IPS-18a (cell line): ENCODE data around the gene NDUFAF8.

Experiments used
- H3K27ac ChIP-seq: one replicate; pipeline ENCODE4 v1.5.1; 2013; ENCODE audit warnings: low read length
- H3K27me3 ChIP-seq: one replicate; pipeline ENCODE4 v1.6.1; 2013; ENCODE audit warnings: mild to moderate bottlenecking, low read length; ENCODE audit not compliant: control insufficient read depth, insufficient read depth
- H3K36me3 ChIP-seq: one replicate; pipeline ENCODE4 v1.6.1; 2013; ENCODE audit warnings: low read depth, low read length; ENCODE audit not compliant: control insufficient read depth
- H3K4me1 ChIP-seq: one replicate; pipeline ENCODE4 v1.6.1; 2013; ENCODE audit warnings: low read depth, low read length; ENCODE audit not compliant: control insufficient read depth
- H3K4me3 ChIP-seq: one replicate; pipeline ENCODE4 v1.5.1; 2013; ENCODE audit warnings: low read length
- H3K9ac ChIP-seq: one replicate; pipeline ENCODE4 v1.6.1; 2013; ENCODE audit warnings: mild to moderate bottlenecking, low read length, moderate library complexity
- H3K9me3 ChIP-seq: one replicate; pipeline ENCODE4 v1.6.1; 2013; ENCODE audit warnings: low read depth, low read length; ENCODE audit not compliant: control insufficient read depth

Gene NDUFAF8

DNA sequence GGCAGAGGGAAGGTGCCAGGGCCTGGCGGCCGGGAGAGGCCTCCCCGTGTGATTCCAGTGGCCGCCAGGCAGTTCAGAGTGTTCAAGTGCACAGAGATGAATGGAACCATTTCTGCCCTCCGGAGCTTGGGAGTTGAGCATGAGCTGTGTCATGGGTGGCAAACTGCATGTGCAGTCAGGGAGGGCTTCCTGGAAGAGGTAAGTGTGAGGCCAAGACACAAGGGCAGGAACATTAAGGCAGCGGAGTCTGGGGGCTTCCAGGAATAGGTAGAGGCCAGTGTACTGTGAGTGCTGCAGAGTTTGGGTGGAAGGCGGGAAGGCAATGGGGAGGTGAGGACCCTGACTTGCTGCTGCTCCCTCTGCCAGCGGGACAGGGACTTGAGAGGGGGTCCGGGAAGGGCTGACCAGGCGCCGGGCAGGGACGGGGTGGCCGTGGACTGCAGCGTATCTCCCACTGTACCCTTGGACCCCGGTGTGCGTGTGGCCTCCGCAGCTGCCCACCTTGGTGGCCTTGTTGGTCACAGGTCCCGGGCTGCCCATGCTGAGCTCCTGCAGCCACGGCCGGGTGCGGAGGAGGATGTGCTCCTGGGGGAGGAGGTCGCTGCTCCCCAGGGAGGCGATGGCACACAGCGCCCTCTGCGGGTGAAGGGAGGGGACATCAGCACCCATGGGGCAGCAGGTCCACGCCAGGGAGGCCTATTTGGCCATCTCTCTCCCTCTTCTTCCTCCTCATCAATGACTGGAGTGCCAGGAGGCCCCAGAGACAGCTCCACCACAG, 8.9 kb upstream of the NDUFAF8 start:
- no peak overlapping the region for H3K9ac ChIP-seq
- H3K4me3 ChIP-seq = no peak overlapping the region
- peaks cover 9% of the 10 kb centered on the region for H3K36me3 ChIP-seq
- H3K27me3 ChIP-seq = no peaks in the 10 kb centered on the region
- H3K27ac ChIP-seq = no peak overlapping the region
- no peaks in the 10 kb centered on the region for H3K9me3 ChIP-seq
- H3K4me1 ChIP-seq = no peaks in the 10 kb centered on the region

DNA sequence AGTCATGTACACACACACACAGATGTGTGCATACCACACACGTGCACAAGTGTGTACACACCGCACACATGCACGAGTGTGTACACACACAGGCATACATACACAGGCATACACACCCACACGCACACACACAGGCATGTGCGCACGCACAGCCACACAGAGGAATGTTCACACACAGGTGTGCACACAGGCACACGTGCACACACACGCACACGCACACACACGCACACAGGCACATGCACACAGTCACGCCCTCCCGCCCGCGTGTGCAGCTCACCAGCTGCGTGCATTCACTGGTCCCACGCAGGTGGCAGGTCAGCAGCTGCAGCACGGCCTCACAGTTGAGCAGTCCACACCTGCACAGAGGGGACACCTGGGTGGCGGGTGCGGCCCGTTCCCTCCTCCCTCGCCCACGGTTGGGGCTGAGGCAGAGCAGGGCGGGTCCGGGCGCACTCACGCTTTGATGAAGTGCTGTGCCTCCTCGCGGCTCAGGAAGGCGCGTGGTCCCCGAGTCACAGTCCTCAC, 7.9 kb upstream of the NDUFAF8 start:
- H3K9ac ChIP-seq = no peak overlapping the region
- no peak overlapping the region for H3K27ac ChIP-seq
- H3K4me3 ChIP-seq = no peak overlapping the region
- H3K4me1 ChIP-seq = no peaks in the 10 kb centered on the region
- H3K36me3 ChIP-seq = peaks cover 9% of the 10 kb centered on the region
- no peaks in the 10 kb centered on the region for H3K9me3 ChIP-seq
- H3K27me3 ChIP-seq = no peaks in the 10 kb centered on the region

DNA sequence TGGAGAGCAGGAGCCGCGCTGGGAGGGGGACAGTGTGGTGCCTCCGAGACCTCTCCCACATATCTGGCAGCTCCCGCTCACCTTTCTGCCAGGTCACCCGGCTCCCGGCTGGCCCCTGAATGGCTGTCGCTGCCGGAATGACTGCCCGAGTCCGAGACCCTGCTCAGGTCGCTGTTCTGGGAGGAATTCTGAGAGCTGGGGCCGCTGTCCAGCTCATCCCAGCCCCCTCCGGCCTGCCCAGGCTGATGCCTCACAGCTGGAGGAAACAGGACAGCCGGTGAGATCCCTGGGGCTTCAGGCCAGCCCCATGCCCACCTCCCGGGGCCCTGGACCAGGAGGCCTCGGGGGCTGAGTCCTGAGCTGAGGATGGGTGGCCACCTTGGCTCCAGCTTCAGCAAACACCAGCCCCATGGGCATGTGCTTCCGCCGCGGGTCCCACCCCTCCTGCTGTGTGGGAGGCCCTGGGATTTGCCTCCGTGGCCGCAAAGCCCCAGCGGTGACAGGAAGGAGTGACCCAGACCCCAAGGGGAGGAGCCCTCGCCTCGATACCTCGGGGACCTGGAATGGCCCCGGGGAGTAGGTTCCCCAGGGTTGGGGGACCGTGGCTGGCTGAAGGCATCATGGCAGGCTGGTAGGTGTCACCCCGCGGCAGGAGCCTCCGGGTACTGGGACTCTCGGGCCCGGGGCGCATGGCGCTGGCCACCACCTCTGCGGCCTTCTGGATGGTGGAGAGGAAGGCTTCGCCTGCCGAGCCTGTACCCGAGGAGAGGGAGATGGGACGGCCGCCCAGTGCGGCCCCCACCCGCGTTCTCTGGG, 7.1 kb upstream of the NDUFAF8 start:
- H3K36me3 ChIP-seq = peaks cover 9% of the 10 kb centered on the region
- no peak overlapping the region for H3K9ac ChIP-seq
- no peaks in the 10 kb centered on the region for H3K9me3 ChIP-seq
- no peaks in the 10 kb centered on the region for H3K4me1 ChIP-seq
- no peaks in the 10 kb centered on the region for H3K27me3 ChIP-seq
- no peak overlapping the region for H3K4me3 ChIP-seq
- H3K27ac ChIP-seq = no peak overlapping the region

DNA sequence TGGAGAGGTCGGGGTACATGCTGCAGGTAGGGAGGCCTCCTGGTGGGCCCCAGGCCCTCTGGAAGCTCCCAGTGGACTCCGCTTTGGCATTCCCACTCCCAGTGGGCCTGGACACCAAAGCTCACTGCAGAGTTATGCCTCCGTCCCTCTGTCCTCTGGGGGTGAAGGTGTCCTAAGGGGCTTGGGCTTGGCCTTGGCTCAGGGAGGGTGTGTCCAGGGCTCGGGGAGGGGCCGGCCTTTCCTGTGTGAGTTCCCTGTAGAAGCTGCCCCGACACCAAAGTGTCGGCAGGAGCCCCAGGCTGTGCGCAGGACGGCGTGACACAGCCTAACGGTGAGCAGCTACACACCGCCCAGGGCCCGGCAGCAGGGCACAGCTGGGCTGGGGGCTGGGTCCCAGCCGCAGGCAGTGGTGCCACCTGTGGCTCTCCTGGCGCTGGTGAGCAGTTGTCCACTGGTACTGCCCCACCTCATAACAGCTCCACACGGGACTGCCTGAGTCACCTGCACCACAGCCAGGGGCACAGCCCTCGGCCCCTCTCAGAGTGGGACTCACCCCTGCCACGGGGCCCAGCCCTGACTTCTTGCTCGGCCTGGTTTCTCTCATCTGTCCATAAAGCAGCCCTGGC, 6.4 kb upstream of the NDUFAF8 start:
- no peak overlapping the region for H3K4me3 ChIP-seq
- no peak overlapping the region for H3K9ac ChIP-seq
- H3K27me3 ChIP-seq = no peaks in the 10 kb centered on the region
- H3K36me3 ChIP-seq = peaks cover 9% of the 10 kb centered on the region
- no peak overlapping the region for H3K27ac ChIP-seq
- H3K4me1 ChIP-seq = peaks cover under 1% of the 10 kb centered on the region
- H3K9me3 ChIP-seq = no peaks in the 10 kb centered on the region

DNA sequence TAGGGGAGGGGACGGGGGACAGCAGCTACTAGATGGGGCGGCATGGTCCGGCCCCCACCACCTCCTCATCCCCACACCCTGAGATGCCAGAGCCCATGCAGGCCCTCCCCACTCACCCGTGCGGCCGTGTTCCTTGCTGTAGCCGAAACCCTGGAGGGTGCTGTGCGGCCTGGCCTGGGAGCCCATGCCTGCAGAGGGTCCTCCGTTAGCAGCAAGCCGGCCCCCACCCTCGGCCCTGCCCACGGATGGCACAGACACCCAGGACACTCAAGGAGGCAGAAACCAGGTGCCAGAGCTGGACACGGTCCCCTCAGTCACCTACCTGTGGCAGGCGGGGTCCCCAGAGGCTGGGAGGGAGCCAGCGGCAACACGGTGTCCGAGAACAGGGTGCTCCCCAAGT, 5.8 kb upstream of the NDUFAF8 start:
- peaks cover 9% of the 10 kb centered on the region for H3K36me3 ChIP-seq
- H3K27me3 ChIP-seq = no peaks in the 10 kb centered on the region
- H3K9me3 ChIP-seq = no peaks in the 10 kb centered on the region
- H3K4me1 ChIP-seq = peaks cover 5% of the 10 kb centered on the region
- H3K27ac ChIP-seq = no peak overlapping the region
- H3K9ac ChIP-seq = no peak overlapping the region
- H3K4me3 ChIP-seq = no peak overlapping the region

DNA sequence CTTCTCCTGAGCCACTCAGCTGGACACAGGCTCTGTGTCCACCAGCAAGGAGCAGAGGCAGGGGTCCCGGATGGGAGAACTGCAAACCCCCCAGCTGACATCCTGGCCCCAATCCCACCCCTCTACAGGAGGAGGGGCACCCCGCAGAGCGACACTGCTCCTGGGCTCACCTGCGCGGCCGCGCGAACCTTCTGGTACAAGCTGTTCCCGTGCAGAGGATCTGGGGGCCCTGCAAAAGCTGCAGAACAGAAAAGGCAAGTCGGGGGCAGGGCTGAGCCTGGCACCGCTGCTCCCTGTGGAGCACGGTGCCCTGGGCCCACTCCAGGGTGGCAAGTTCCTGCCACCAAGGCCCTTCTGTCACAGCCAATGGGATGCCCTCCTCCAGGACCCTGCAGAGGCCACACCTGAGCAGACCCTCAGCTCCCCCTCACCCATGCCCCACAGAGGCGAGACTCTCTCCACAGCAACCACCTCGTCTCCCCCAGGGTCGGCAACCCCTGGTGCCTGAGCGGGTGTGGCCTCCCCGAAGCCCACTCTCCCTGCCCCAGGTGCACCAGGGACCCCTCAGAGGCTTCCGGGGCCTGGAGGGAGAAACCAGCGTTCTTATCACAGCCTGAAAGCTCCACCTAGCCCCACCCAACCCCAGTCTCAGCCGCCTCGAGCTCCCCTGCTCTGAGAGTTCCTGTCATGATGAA, 5.2 kb upstream of the NDUFAF8 start:
- Histone ChIP-seq H3K4me3 (no peak overlapping the region), H3K9ac (no peak overlapping the region), H3K27me3 (no peaks in the 10 kb centered on the region), H3K9me3 (no peaks in the 10 kb centered on the region), H3K36me3 (peaks cover 9% of the 10 kb centered on the region), H3K4me1 (peaks cover 5% of the 10 kb centered on the region), H3K27ac (no peak overlapping the region)

DNA sequence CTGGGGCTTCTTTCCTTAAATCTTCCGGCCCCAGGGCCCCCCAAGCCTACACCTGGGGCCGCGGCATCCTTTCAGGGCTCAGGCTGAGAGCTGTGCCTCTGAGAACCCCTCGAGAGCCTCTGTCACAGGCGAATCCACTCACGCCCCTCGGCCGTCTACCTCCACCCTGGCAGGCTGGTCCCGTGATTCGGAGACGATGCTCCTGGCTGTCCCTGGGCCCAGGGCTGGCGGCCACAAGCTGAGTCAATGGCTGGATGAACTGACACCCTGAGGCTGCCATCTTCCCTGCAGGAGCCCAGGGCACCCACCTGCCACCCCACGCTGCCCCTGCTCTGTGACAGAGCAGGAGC, 4.6 kb upstream of the NDUFAF8 start:
- H3K9ac ChIP-seq = no peak overlapping the region
- H3K4me3 ChIP-seq = no peak overlapping the region
- H3K36me3 ChIP-seq = peaks cover 9% of the 10 kb centered on the region
- H3K9me3 ChIP-seq = no peaks in the 10 kb centered on the region
- H3K4me1 ChIP-seq = peaks cover 5% of the 10 kb centered on the region
- H3K27me3 ChIP-seq = no peaks in the 10 kb centered on the region
- H3K27ac ChIP-seq = no peak overlapping the region

DNA sequence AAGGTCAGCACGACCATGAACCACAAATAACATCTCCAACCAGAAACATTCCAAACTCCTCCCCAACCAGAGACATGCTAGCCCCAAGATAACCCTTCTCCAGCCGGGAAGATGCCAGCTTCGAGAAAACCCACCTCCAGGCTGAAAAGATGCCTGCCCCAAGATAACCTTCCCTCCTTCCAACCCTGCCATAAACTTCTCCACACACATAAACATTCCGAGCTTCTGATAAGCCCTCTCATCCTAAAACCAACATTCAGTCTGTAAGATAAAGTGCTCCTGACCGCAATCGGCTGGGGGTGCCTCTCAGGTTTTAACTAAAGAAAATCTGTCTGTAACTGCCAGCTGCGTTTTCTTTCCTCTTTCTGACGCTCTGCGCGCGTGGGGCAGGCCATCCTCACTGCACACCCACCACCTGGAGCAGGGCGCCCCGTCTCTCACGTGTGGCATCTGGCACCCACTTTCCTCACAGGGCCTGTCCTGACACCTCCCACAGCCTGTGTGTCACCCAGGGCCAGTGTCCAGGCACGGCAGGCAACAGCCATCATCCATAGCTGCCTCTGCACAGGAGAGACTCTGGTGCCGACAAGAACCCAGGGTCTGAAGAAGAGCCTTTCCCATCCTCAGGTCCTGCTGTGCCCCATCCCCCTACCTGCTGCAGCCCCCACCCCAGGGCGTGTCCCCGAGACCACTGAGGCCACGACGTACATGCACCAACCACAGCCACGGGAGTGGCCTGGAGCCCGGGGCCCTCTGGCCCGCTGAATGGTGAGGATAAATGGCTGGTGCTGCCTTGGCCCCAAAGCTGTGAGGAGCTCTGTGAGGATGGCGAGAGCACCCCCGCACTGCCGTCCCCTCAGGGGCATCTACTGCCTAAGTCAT, 3.9 kb upstream of the NDUFAF8 start:
- H3K36me3 ChIP-seq = peaks cover 6% of the 10 kb centered on the region
- no peak overlapping the region for H3K27ac ChIP-seq
- peaks cover 7% of the 10 kb centered on the region for H3K4me1 ChIP-seq
- no peaks in the 10 kb centered on the region for H3K9me3 ChIP-seq
- H3K27me3 ChIP-seq = no peaks in the 10 kb centered on the region
- no peak overlapping the region for H3K4me3 ChIP-seq
- no peak overlapping the region for H3K9ac ChIP-seq

DNA sequence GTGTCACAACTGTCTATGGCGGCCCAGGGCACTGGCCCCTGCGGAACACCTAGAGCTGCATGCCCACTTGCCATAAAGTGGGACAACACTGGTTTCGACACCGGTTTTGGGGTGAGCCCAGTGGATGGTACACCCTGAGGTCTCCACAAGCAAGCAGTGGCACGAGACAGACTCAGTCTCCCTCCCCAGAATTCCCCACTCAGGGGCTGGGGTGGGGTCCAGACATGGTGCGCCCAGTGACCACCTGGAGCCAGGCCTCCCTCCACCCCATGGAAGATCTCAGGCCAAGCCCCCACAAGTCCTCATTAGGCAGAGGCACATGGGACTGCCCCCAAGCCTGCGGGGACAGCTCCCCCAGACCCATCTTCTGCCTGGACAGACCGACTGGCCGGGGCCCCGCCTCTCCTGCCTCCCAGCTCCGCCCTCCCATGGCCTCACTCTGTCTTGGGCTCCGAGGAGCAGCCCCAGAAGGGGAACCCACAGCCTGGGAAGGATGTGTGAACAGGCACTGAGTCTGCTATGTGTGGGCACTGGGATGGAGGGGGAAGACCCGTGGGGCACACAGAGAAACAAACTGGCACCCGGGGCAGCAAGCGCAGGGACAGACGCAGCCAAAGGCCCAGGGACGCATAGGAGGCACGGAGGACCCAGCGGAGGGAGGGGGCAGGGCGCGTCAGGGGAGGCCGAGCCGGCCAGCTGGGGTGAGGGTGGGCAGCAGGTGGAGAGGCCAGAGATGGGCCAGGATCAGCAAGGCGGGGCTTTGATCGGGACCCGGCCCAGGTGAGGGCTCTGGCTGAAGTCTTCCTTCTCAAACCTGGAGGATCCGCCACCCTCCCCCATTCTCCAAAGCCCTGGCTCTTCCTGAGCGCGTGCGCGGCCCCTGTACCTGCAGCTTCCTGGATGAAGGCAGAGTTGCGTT, 3.0 kb upstream of the NDUFAF8 start:
- Histone ChIP-seq H3K27me3 (no peaks in the 10 kb centered on the region), H3K4me3 (no peak overlapping the region), H3K4me1 (peaks cover 9% of the 10 kb centered on the region), H3K27ac (no peak overlapping the region), H3K9me3 (no peaks in the 10 kb centered on the region), H3K36me3 (peaks cover 7% of the 10 kb centered on the region), H3K9ac (no peak overlapping the region)

DNA sequence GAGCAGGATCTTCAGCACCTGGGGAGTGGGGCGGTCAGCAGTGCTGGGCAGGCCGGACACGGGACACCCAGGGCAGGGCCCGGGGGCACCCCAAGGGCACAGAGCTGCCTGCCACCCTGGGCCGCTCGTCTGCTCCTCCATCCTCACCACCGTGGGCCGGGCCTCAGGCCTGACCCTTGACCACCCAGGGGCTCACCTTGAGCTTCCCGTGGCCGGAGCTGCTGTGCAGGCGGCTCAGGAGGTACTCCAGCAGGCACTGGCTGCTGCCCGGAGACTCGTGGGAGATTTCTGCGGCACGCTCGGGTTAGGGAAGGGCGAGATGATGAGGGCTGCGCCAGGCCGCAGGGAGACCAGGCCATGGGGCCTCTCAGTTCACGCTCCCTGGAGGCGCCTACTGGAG, 2.3 kb upstream of the NDUFAF8 start:
- Histone ChIP-seq H3K4me1 (peaks cover 9% of the 10 kb centered on the region), H3K9ac (no peak overlapping the region), H3K9me3 (no peaks in the 10 kb centered on the region), H3K36me3 (peaks cover 8% of the 10 kb centered on the region), H3K27me3 (no peaks in the 10 kb centered on the region), H3K4me3 (no peak overlapping the region), H3K27ac (no peak overlapping the region)
